GM18526 (cell line): ENCODE results near the gene LTBP4.
A peak's percentile ranks its signal among the peaks of the same experiment; 100 is the strongest.

ENCODE experiments used
- POLR2A ChIP-seq: IDR thresholded peaks from 3 replicates; pipeline ENCODE4 v1.6.1; 2011; ENCODE audit not compliant: insufficient read length; ENCODE audit errors: extremely low read depth

LTBP4 gene

GRCh38 chr19:40603071-40603388, 1.9 kb downstream of the LTBP4 start:
- TF ChIP-seq POLR2A = no peak

GRCh38 chr19:40603389-40604170, 2.4 kb downstream of the LTBP4 start:
- TF ChIP-seq POLR2A = peak; percentile 28

GRCh38 chr19:40604171-40604646, 3.0 kb downstream of the LTBP4 start:
- TF ChIP-seq POLR2A = no peak

GRCh38 chr19:40604647-40605215, 3.6 kb downstream of the LTBP4 start:
- TF ChIP-seq POLR2A = no peak

GRCh38 chr19:40605216-40605971, 4.2 kb downstream of the LTBP4 start:
- TF ChIP-seq POLR2A = peak; percentile 20

- TF ChIP-seq POLR2A = no peak
Observed at GRCh38 chr19:40607311-40608239, 6.4 kb downstream of the LTBP4 start.

- no peak for TF ChIP-seq POLR2A
Observed at GRCh38 chr19:40608240-40608621, 7.1 kb downstream of the LTBP4 start.

- TF ChIP-seq POLR2A = no peak
Observed at GRCh38 chr19:40608957-40609356, 7.8 kb downstream of the LTBP4 start.

GRCh38 chr19:40609561-40610395, 8.6 kb downstream of the LTBP4 start:
- peak; percentile 57 for TF ChIP-seq POLR2A

GRCh38 chr19:40610396-40611064, 9.4 kb downstream of the LTBP4 start:
- no peak for TF ChIP-seq POLR2A

- TF ChIP-seq POLR2A = no peak
Observed at GRCh38 chr19:40611096-40611495, 9.9 kb downstream of the LTBP4 start.

- TF ChIP-seq POLR2A = no peak
Observed at GRCh38 chr19:40611900-40612698, 10.9 kb downstream of the LTBP4 start.

- TF ChIP-seq POLR2A = no peak
Observed at GRCh38 chr19:40612831-40613689, 11.9 kb downstream of the LTBP4 start.
